Measurements from ENCODE around the gene TBC1D7.

Gene TBC1D7

DNA sequence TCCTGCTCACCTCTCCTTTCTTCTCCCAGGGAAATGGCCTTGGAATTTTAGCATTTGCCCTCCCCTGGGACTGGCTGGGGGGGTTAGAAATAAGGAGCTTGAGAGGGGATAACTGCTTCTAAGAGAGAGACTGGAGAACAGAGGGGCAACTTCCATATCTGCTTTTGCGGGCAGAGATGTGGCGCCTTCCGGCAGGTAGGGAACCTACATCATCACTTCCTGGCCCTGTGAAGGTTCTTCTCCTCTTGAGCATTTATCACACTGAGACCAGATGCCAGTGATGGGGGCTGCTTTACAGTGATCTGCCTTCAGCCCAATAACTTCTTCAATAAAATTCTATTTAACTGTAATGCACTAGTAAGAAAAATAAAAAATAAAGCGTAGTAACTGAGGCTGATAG, 48.1 kb downstream of the TBC1D7 start:
- no peaks in the 10 kb centered on the region for H3K27me3 ChIP-seq (ENCODE audit: insufficient read depth, low read depth, severe bottlenecking)
- H3K27ac ChIP-seq, result no peak overlapping the region
- TF ChIP-seq, protein P1, sequence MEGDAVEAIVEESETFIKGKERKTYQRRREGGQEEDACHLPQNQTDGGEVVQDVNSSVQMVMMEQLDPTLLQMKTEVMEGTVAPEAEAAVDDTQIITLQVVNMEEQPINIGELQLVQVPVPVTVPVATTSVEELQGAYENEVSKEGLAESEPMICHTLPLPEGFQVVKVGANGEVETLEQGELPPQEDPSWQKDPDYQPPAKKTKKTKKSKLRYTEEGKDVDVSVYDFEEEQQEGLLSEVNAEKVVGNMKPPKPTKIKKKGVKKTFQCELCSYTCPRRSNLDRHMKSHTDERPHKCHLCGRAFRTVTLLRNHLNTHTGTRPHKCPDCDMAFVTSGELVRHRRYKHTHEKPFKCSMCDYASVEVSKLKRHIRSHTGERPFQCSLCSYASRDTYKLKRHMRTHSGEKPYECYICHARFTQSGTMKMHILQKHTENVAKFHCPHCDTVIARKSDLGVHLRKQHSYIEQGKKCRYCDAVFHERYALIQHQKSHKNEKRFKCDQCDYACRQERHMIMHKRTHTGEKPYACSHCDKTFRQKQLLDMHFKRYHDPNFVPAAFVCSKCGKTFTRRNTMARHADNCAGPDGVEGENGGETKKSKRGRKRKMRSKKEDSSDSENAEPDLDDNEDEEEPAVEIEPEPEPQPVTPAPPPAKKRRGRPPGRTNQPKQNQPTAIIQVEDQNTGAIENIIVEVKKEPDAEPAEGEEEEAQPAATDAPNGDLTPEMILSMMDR (IDR thresholded peaks at IDR 0.05; ENCODE audit: low read depth, low read length), result no peak
- no peak overlapping the region for H3K4me3 ChIP-seq (ENCODE audit: low read depth, low read length)
- no peaks in the 10 kb centered on the region for H3K9me3 ChIP-seq (ENCODE audit: severe bottlenecking)
- no peaks in the 10 kb centered on the region for H3K36me3 ChIP-seq
- DNase-seq, result no peak

GRCh38 chr6:13278991-13279390, 49.3 kb downstream of the TBC1D7 start:
- Histone ChIP-seq H3K27me3 (ENCODE audit: insufficient read depth, low read depth, severe bottlenecking) (no peaks in the 10 kb centered on the region), H3K4me3 (ENCODE audit: low read depth, low read length) (no peak overlapping the region), H3K9me3 (ENCODE audit: severe bottlenecking) (no peaks in the 10 kb centered on the region), H3K27ac (no peak overlapping the region), H3K36me3 (no peaks in the 10 kb centered on the region)
- no peak for DNase-seq
- TF ChIP-seq, protein P1 (IDR thresholded peaks at IDR 0.05; ENCODE audit: low read depth, low read length), result no peak

GRCh38 chr6:13278164-13278563, 50.2 kb downstream of the TBC1D7 start:
- Histone ChIP-seq H3K4me3 (ENCODE audit: low read depth, low read length) (no peak overlapping the region), H3K27me3 (ENCODE audit: insufficient read depth, low read depth, severe bottlenecking) (no peaks in the 10 kb centered on the region), H3K36me3 (no peaks in the 10 kb centered on the region), H3K9me3 (ENCODE audit: severe bottlenecking) (no peaks in the 10 kb centered on the region), H3K27ac (no peak overlapping the region)
- TF ChIP-seq, protein P1 (IDR thresholded peaks at IDR 0.05; ENCODE audit: low read depth, low read length), result peak; percentile 99
- peak; percentile 77 for DNase-seq

DNA sequence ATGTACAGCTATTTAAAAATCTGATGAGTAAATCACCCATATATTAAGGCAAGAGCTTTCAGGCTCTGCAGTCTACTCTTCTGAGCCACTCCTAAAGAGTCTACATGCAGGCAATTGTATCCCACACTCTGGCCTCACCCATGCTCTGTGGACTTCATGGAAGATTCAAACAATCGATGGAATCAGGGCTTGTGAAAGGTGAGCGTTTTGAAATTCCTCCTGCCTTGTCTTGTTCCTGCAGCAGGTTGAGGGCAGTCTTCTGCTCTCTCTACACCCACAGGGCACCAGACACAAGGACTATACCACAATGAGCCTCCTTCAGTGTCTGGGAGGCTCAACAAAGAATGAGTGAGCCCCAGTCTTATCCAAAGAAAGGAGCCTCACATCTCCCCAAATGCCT, 51.1 kb downstream of the TBC1D7 start:
- Histone ChIP-seq H3K4me3 (ENCODE audit: low read depth, low read length) (no peak overlapping the region), H3K36me3 (no peaks in the 10 kb centered on the region)
- TF ChIP-seq, protein P1 (IDR thresholded peaks at IDR 0.05; ENCODE audit: low read depth, low read length), result no peak

DNA sequence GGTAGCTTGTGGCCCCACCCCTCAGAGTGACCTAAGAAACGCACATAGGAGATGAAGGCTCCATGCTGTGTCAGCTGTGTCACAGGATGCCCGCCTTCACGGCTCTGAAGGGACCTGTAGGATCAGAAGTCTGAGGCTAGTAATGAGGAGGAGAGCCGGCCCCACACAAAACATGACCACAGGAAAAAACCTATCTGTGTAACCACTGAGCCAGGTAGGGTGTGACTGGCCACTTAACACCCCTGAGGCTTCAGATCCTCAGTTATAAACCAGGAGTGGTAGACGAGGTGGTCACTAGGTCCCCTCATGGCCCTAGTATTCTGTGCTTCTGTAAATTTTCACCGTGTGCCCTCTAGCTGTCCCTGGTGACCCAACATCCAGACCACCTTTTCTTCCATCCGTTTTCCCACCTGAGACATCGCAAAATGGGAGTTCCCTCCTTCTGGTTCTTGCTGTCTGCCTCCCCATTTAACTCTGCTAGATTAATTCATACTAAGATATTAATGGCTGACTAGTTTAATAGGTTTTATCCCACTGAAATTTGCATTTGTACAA, 52.8 kb downstream of the TBC1D7 start:
- Histone ChIP-seq H3K27ac (no peak overlapping the region), H3K4me3 (ENCODE audit: low read depth, low read length) (no peak overlapping the region)

More for the DNA sequence above, 51.1 kb downstream of the TBC1D7 start:
- H3K27me3 ChIP-seq (ENCODE audit: insufficient read depth, low read depth, severe bottlenecking), result no peaks in the 10 kb centered on the region
- no peak overlapping the region for H3K27ac ChIP-seq
- H3K9me3 ChIP-seq (ENCODE audit: severe bottlenecking), result no peaks in the 10 kb centered on the region
- DNase-seq, result no peak

More for the DNA sequence above, 52.8 kb downstream of the TBC1D7 start:
- DNase-seq, result no peak
- TF ChIP-seq, protein P1 (IDR thresholded peaks at IDR 0.05; ENCODE audit: low read depth, low read length), result no peak
- H3K36me3 ChIP-seq, result no peaks in the 10 kb centered on the region
- H3K27me3 ChIP-seq (ENCODE audit: insufficient read depth, low read depth, severe bottlenecking), result no peaks in the 10 kb centered on the region
- H3K9me3 ChIP-seq (ENCODE audit: severe bottlenecking), result no peaks in the 10 kb centered on the region

All from WERI-Rb-1 (cell line).